Measurements from ENCODE around the gene SGCD.

SGCD gene

GRCh38 chr5:156526081-156526925, 199.3 kb downstream of the SGCD start:
- TF ChIP-seq TAF1 (IDR thresholded peaks at IDR 0.05; ENCODE audit: borderline replicate concordance, insufficient read depth, low read length) (no peak), REST (IDR thresholded peaks at IDR 0.05; ENCODE audit: insufficient read depth in 1 of 2, low read depth in 2 of 2, low read length in 2 of 2) (no peak), POLR2AphosphoS5 (IDR thresholded peaks at IDR 0.05; ENCODE audit: low read depth, low read length) (no peak), SIN3A (IDR thresholded peaks at IDR 0.05; ENCODE audit: borderline replicate concordance, insufficient read depth, low read length) (no peak), FOXP2 (optimal IDR thresholded peaks at IDR 0.05; ENCODE audit: borderline replicate concordance, extremely low read depth, extremely low read length, insufficient read depth) (no peak)

GRCh38 chr5:156527611-156528010, 200.6 kb downstream of the SGCD start:
- TF ChIP-seq SIN3A (IDR thresholded peaks at IDR 0.05; ENCODE audit: borderline replicate concordance, insufficient read depth, low read length), result no peak
- TF ChIP-seq FOXP2 (optimal IDR thresholded peaks at IDR 0.05; ENCODE audit: borderline replicate concordance, extremely low read depth, extremely low read length, insufficient read depth), result no peak
- no peak for TF ChIP-seq POLR2AphosphoS5 (IDR thresholded peaks at IDR 0.05; ENCODE audit: low read depth, low read length)
- TF ChIP-seq REST (IDR thresholded peaks at IDR 0.05; ENCODE audit: insufficient read depth in 1 of 2, low read depth in 2 of 2, low read length in 2 of 2), result no peak
- no peak for TF ChIP-seq TAF1 (IDR thresholded peaks at IDR 0.05; ENCODE audit: borderline replicate concordance, insufficient read depth, low read length)

- TF ChIP-seq SIN3A (IDR thresholded peaks at IDR 0.05; ENCODE audit: borderline replicate concordance, insufficient read depth, low read length), result no peak
- TF ChIP-seq FOXP2 (optimal IDR thresholded peaks at IDR 0.05; ENCODE audit: borderline replicate concordance, extremely low read depth, extremely low read length, insufficient read depth), result no peak
- TF ChIP-seq POLR2AphosphoS5 (IDR thresholded peaks at IDR 0.05; ENCODE audit: low read depth, low read length), result no peak
- TF ChIP-seq TAF1 (IDR thresholded peaks at IDR 0.05; ENCODE audit: borderline replicate concordance, insufficient read depth, low read length), result no peak
- no peak for TF ChIP-seq REST (IDR thresholded peaks at IDR 0.05; ENCODE audit: insufficient read depth in 1 of 2, low read depth in 2 of 2, low read length in 2 of 2)
Measured at GRCh38 chr5:156528673-156529072, 201.7 kb downstream of the SGCD start.

- TF ChIP-seq REST (IDR thresholded peaks at IDR 0.05; ENCODE audit: insufficient read depth in 1 of 2, low read depth in 2 of 2, low read length in 2 of 2), result no peak
- TF ChIP-seq TAF1 (IDR thresholded peaks at IDR 0.05; ENCODE audit: borderline replicate concordance, insufficient read depth, low read length), result no peak
- no peak for TF ChIP-seq SIN3A (IDR thresholded peaks at IDR 0.05; ENCODE audit: borderline replicate concordance, insufficient read depth, low read length)
- no peak for TF ChIP-seq FOXP2 (optimal IDR thresholded peaks at IDR 0.05; ENCODE audit: borderline replicate concordance, extremely low read depth, extremely low read length, insufficient read depth)
- no peak for TF ChIP-seq POLR2AphosphoS5 (IDR thresholded peaks at IDR 0.05; ENCODE audit: low read depth, low read length)
Measured at GRCh38 chr5:156529892-156530291, 202.9 kb downstream of the SGCD start.
